HEK293T (cell line): ENCODE results near the gene PKM.

Experiments used
- ARNT ChIP-seq: fragments of 450-650 bp; IDR thresholded peaks from 2 replicates; pipeline ENCODE4 v1.6.1; 2017; ENCODE audit warnings: mild to moderate bottlenecking
- BHLHE40 ChIP-seq: fragments of 450-650 bp; IDR thresholded peaks from 2 replicates; pipeline ENCODE4 v1.6.1; 2016; ENCODE audit warnings: mild to moderate bottlenecking, moderate library complexity, borderline replicate concordance
- CTBP1 ChIP-seq: fragments of 450-650 bp; IDR thresholded peaks from 2 replicates; pipeline ENCODE4 v1.6.1; 2016; ENCODE audit warnings: borderline replicate concordance
- FOXA1 ChIP-seq: fragments of 450-650 bp; IDR thresholded peaks from 2 replicates; pipeline ENCODE4 v1.6.1; 2016; ENCODE audit warnings: mild to moderate bottlenecking
- PKNOX1 ChIP-seq: fragments of 450-650 bp; IDR thresholded peaks from 2 replicates; pipeline ENCODE4 v1.6.1; 2016
- SP1 ChIP-seq: fragments of 450-650 bp; IDR thresholded peaks from 2 replicates; pipeline ENCODE4 v1.6.1; 2017
- SUZ12 ChIP-seq: fragments of 450-650 bp; IDR thresholded peaks from 2 replicates; pipeline ENCODE4 v1.6.1; 2016; ENCODE audit warnings: mild to moderate bottlenecking
- TARDBP ChIP-seq: fragments of 450-650 bp; IDR thresholded peaks from 2 replicates; pipeline ENCODE4 v1.6.1; 2016
- ZNF384 ChIP-seq: fragments of 450-650 bp; IDR thresholded peaks from 2 replicates; pipeline ENCODE4 v1.6.1; 2016

- TF ChIP-seq BHLHE40 (no peak), ZNF384 (no peak), SUZ12 (no peak), FOXA1 (no peak), ARNT (no peak), CTBP1 (no peak), SP1 (no peak), TARDBP (no peak), PKNOX1 (no peak)
These were observed 40.2 kb upstream of the PKM start for GRCh38 chr15:72271221-72271620.
